ENCODE data around the gene HACD1.

HACD1 gene

GRCh38 chr10:17617031-17617911 is at the start of gene HACD1:
HACD1 (minus strand) TSS chr10:17617374; CDS start chr10:17617339, 35 bp downstream.
- peak; percentile 64 for DNase-seq

GRCh38 chr10:17665747-17666146 is 48.6 kb upstream of the HACD1 start:
- no peak for DNase-seq

GRCh38 chr10:17663450-17663849 is 46.3 kb upstream of the HACD1 start:
- DNase-seq = no peak

- DNase-seq = no peak
Observed at GRCh38 chr10:17662193-17663138, 45.3 kb upstream of the HACD1 start.

GRCh38 chr10:17661510-17661909 is 44.3 kb upstream of the HACD1 start:
- DNase-seq = no peak

GRCh38 chr10:17660921-17661320 is 43.7 kb upstream of the HACD1 start:
- DNase-seq = no peak

- no peak for DNase-seq
Observed at GRCh38 chr10:17659365-17659764, 42.2 kb upstream of the HACD1 start.

- no peak for DNase-seq
Observed at GRCh38 chr10:17657103-17657500, 39.9 kb upstream of the HACD1 start.

- no peak for DNase-seq
Observed at GRCh38 chr10:17655567-17656146, 38.5 kb upstream of the HACD1 start.

GRCh38 chr10:17655009-17655408 is 37.8 kb upstream of the HACD1 start:
- DNase-seq = no peak

- no peak for DNase-seq
Observed at GRCh38 chr10:17652585-17652984, 35.4 kb upstream of the HACD1 start.

- no peak for DNase-seq
Observed at GRCh38 chr10:17651896-17652295, 34.7 kb upstream of the HACD1 start.

- DNase-seq = no peak
Observed at GRCh38 chr10:17650416-17650815, 33.2 kb upstream of the HACD1 start.

- no peak for DNase-seq
Observed at GRCh38 chr10:17649836-17650235, 32.7 kb upstream of the HACD1 start.

- DNase-seq = no peak
Observed at GRCh38 chr10:17649052-17649451, 31.9 kb upstream of the HACD1 start.

GRCh38 chr10:17648243-17649035 is 31.3 kb upstream of the HACD1 start:
- no peak for DNase-seq

- no peak for DNase-seq
Observed at GRCh38 chr10:17647326-17647725, 30.2 kb upstream of the HACD1 start.

GRCh38 chr10:17645621-17646345 is 28.6 kb upstream of the HACD1 start:
- DNase-seq = no peak

GRCh38 chr10:17644485-17644943 is 27.3 kb upstream of the HACD1 start:
- DNase-seq = no peak

GRCh38 chr10:17643755-17644484 is 26.7 kb upstream of the HACD1 start, which contains the start of gene STAM:
STAM (plus strand) TSS chr10:17644151; CDS start chr10:17644340, 189 bp downstream.
- DNase-seq = peak; percentile 96

- DNase-seq = no peak
Observed at GRCh38 chr10:17643339-17643754, 26.2 kb upstream of the HACD1 start.
